Medulla oblongata (tissue), 1 donor: ENCODE results near the gene NTM.

Experiments used
- DNase-seq: peaks from one replicate; pipeline ENCODE4 v3.0.0-alpha.2; 2015; ENCODE audit errors: extremely low spot score

NTM gene

GRCh38 chr11:131914361-131914774 lies 544.0 kb downstream of the NTM start:
- no peak for DNase-seq

GRCh38 chr11:131916638-131917037 lies 546.2 kb downstream of the NTM start:
- no peak for DNase-seq

- DNase-seq, result no peak
Measured at GRCh38 chr11:131917634-131918384, 547.4 kb downstream of the NTM start.

- DNase-seq, result no peak
Measured at GRCh38 chr11:131918663-131919062, 548.2 kb downstream of the NTM start.

GRCh38 chr11:131922220-131922619 lies 551.8 kb downstream of the NTM start:
- no peak for DNase-seq

GRCh38 chr11:131923309-131923708 lies 552.9 kb downstream of the NTM start:
- DNase-seq, result no peak

GRCh38 chr11:131924001-131924400 lies 553.6 kb downstream of the NTM start:
- DNase-seq, result no peak

GRCh38 chr11:131924457-131925201 lies 554.2 kb downstream of the NTM start:
- no peak for DNase-seq

GRCh38 chr11:131925829-131926228 lies 555.4 kb downstream of the NTM start:
- no peak for DNase-seq

- peak; percentile 79 for DNase-seq
Measured at GRCh38 chr11:131928992-131929391, 558.6 kb downstream of the NTM start.

- peak; percentile 63 for DNase-seq
Measured at GRCh38 chr11:131932584-131933325, 562.3 kb downstream of the NTM start.

- no peak for DNase-seq
Measured at GRCh38 chr11:131934006-131934405, 563.6 kb downstream of the NTM start.

GRCh38 chr11:131938351-131938751 lies 567.9 kb downstream of the NTM start:
- DNase-seq, result peak; percentile 67

- no peak for DNase-seq
Measured at GRCh38 chr11:131940126-131940525, 569.7 kb downstream of the NTM start.

GRCh38 chr11:131942878-131943277 lies 572.5 kb downstream of the NTM start:
- no peak for DNase-seq

- DNase-seq, result no peak
Measured at GRCh38 chr11:131943295-131943694, 572.9 kb downstream of the NTM start.

- DNase-seq, result no peak
Measured at GRCh38 chr11:131944736-131945135, 574.3 kb downstream of the NTM start.

GRCh38 chr11:131945706-131946105 lies 575.3 kb downstream of the NTM start:
- no peak for DNase-seq

- DNase-seq, result no peak
Measured at GRCh38 chr11:131947511-131947910, 577.1 kb downstream of the NTM start.

GRCh38 chr11:131951121-131951520 lies 580.7 kb downstream of the NTM start:
- DNase-seq, result no peak

GRCh38 chr11:131954146-131954545 lies 583.7 kb downstream of the NTM start:
- no peak for DNase-seq

GRCh38 chr11:131955904-131956303 lies 585.5 kb downstream of the NTM start:
- peak; percentile 17 for DNase-seq
